Ascending aorta (tissue), 2 donors: ENCODE results near the gene KIAA0930. TPM values are rescaled to one million over a fixed set of nuclear protein-coding genes. Genes with fewer than 3 reads are reported as not detected.
"Not testable (repeated sequence)": the region's sequence is repeated elsewhere in the genome, so short reads cannot be mapped to it uniquely, and the experiment has no call there.

Experiments
- DNase-seq, 2 donors: peaks; one replicate each; pipeline ENCODE4 v3.0.0-alpha.2; 2019; ENCODE audit warnings: low spot score in 2 of 2
- H3K27ac ChIP-seq, 2 donors: fragments of 200-600 bp; sonication (generic); one replicate each; pipeline ENCODE4 v1.5.1; 2016 to 2017; ENCODE audit warnings: mild to moderate bottlenecking in 1 of 2
- H3K27me3 ChIP-seq: fragments of 200-600 bp; sonication (generic); one replicate; pipeline ENCODE4 v1.5.1; 2017
- H3K36me3 ChIP-seq, 2 donors: fragments of 200-600 bp; sonication (generic); one replicate each; pipeline ENCODE4 v1.5.1; 2016
- H3K4me1 ChIP-seq, 2 donors: fragments of 200-600 bp; sonication (generic); one replicate each; pipeline ENCODE4 v1.5.1; 2016 to 2017; ENCODE audit warnings: mild to moderate bottlenecking in 1 of 2
- H3K4me3 ChIP-seq, 2 donors: fragments of 200-600 bp; sonication (generic); one replicate each; pipeline ENCODE4 v1.5.1; 2016 to 2017; ENCODE audit warnings: mild to moderate bottlenecking in 1 of 2
- H3K9me3 ChIP-seq, 2 donors: fragments of 200-600 bp; sonication (generic); one replicate each; pipeline ENCODE4 v1.5.1; 2016
- CTCF ChIP-seq, 3 experiments: fragments of 200-600 bp in 2 of 3; fragments of 450-650 bp in 1 of 3; sonication (generic) in 2 of 3; IDR thresholded peaks; one replicate each; pipeline ENCODE4 v1.5.1; 2016 to 2019; ENCODE audit warnings: antibody characterized with exemption in 3 of 3, mild to moderate bottlenecking in 1 of 3, moderate library complexity in 1 of 3
- intact Hi-C: fragments of 100-400 bp; cut with DNase I; formaldehyde crosslinking; loops from one replicate; pipeline ENCODE4 v1.15.1; 2023
- total RNA-seq: library from RNA; depleted of rRNA; stranded (reverse); fragments of >200 nt; gene quantifications from one replicate; pipeline ENCODE4 v1.1.0, GENCODE V29; 2016

KIAA0930 gene
- total RNA-seq, 1 donor from 2014 or later: 60.0 TPM

GRCh38 chr22:45194686-45195085 lies 46.0 kb downstream of the KIAA0930 start:
- intact Hi-C loops: no loop called here
- H3K9me3 ChIP-seq: no peaks in the 10 kb centered on the region
- no peak overlapping the region for H3K4me3 ChIP-seq
- no peaks in the 10 kb centered on the region for H3K27me3 ChIP-seq
- TF ChIP-seq CTCF (IDR thresholded peaks at IDR 0.05): no peak
- H3K36me3 ChIP-seq: peaks cover 46 to 49% of the 10 kb centered on the region in 2 donors
- no peaks in the 10 kb centered on the region for H3K4me1 ChIP-seq
- H3K27ac ChIP-seq: no peak overlapping the region
- DNase-seq: no peak

DNA sequence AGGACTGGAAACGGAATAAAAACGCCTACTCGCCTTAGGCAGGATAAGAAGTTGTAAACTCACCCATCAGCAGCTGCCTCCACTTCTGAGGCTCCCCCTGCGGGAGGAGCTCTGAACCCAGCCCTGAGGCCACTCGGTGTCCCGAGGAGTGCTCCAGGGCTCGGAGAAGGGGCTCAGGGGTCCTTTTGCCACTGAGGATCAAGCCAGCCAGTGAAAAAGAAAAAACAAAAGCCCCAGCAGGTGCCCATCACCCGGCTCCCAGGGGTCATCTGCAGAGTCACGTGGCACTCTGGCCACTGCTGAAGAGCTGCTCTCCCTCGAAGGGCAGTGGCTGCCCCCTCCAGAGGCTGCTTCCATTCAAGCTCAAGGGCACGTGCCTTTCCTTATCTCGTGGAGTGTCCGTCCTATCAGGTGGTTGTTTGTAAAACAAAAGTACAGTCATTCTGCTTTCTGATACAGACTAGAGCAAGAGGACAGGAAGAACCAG lies 48.0 kb downstream of the KIAA0930 start:
- H3K4me3 ChIP-seq: no peak overlapping the region
- intact Hi-C loops: no loop called here
- no peaks in the 10 kb centered on the region for H3K27me3 ChIP-seq
- H3K27ac ChIP-seq: no peak overlapping the region
- DNase-seq: no peak
- no peaks in the 10 kb centered on the region for H3K9me3 ChIP-seq
- peaks cover 28 to 34% of the 10 kb centered on the region in 2 donors for H3K36me3 ChIP-seq
- TF ChIP-seq CTCF (IDR thresholded peaks at IDR 0.05): no peak
- no peaks in the 10 kb centered on the region for H3K4me1 ChIP-seq

GRCh38 chr22:45191746-45192145 lies 48.9 kb downstream of the KIAA0930 start:
- peaks cover 18 to 24% of the 10 kb centered on the region in 2 donors for H3K36me3 ChIP-seq
- intact Hi-C loops, DNase-seq, H3K27me3 ChIP-seq, H3K27ac ChIP-seq, H3K9me3 ChIP-seq, H3K4me3 ChIP-seq, H3K4me1 ChIP-seq: not testable (repeated sequence)

- H3K36me3 ChIP-seq: peaks cover 14 to 23% of the 10 kb centered on the region in 2 donors
- H3K4me3 ChIP-seq: no peak overlapping the region
- no peak overlapping the region for H3K27ac ChIP-seq
- no peak for DNase-seq
- H3K9me3 ChIP-seq: no peaks in the 10 kb centered on the region
- no peaks in the 10 kb centered on the region for H3K4me1 ChIP-seq
- no peak for TF ChIP-seq CTCF (IDR thresholded peaks at IDR 0.05)
- intact Hi-C loops: no loop called here
- no peaks in the 10 kb centered on the region for H3K27me3 ChIP-seq
Measured at GRCh38 chr22:45190202-45190872, 50.4 kb downstream of the KIAA0930 start.

DNA sequence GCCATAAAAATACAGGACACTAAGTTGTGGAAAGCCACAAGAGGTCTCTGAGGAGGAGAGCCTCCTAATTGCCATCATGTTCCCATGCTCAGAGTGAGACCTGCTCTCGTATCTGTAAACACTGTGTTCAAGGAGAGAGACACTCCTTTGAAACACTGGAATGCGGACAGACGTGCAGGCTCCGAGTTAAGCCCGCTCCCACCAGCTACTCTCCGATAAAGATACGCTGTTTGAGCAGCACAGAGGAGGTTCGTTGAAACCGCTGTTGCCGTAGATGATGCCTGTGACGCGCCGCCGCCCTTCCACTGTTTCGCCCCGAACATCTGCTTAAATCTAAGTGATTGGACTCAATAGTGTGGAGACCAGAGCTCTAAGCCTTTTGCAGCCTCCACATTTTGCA lies 51.9 kb downstream of the KIAA0930 start:
- intact Hi-C loops: no loop called here
- peaks cover 23 to 26% of the 10 kb centered on the region in 2 donors for H3K36me3 ChIP-seq
- DNase-seq: no peak

More for the DNA sequence above, 51.9 kb downstream of the KIAA0930 start:
- Histone ChIP-seq H3K4me3 (no peak overlapping the region), H3K27me3 (no peaks in the 10 kb centered on the region), H3K9me3 (no peaks in the 10 kb centered on the region), H3K4me1 (no peaks in the 10 kb centered on the region), H3K27ac (no peak overlapping the region)
- no peak for TF ChIP-seq CTCF (IDR thresholded peaks at IDR 0.05)
